K562 (cell line): ENCODE data around the gene PAFAH1B1. TPM values are rescaled to one million over a fixed set of nuclear protein-coding genes. Genes with fewer than 3 reads are reported as not detected.

ENCODE experiments used
- CTBP1 ChIP-seq: fragments of 450-650 bp; IDR thresholded peaks from 2 replicates; pipeline ENCODE4 v1.6.1; 2016; ENCODE audit warnings: borderline replicate concordance
- EZH2 ChIP-seq: IDR thresholded peaks from 2 replicates; pipeline ENCODE4 v1.6.1; 2012; ENCODE audit warnings: low read depth, mild to moderate bottlenecking, inconsistent platforms, low read length, borderline replicate concordance
- HMG20A ChIP-seq: fragments of 450-650 bp; formaldehyde crosslinking; conservative IDR thresholded peaks from 2 replicates; pipeline ENCODE4 v1.4.0; 2020; ENCODE audit warnings: mild to moderate bottlenecking, mixed read lengths
- HNRNPL ChIP-seq: fragments of 200-400 bp; formaldehyde crosslinking; IDR thresholded peaks from 2 replicates; pipeline ENCODE4 v1.6.1; 2017; ENCODE audit warnings: low read depth, mild to moderate bottlenecking, low read length
- ID3 ChIP-seq, 2 experiments: fragments of 250-450 bp in 1 of 2; fragments of 450-650 bp in 1 of 2; sonication (Bioruptor Pico) in 1 of 2; IDR thresholded peaks; 2 replicates each; pipeline versions ENCODE4 v1.6.1 to v1.8.0; 2016 to 2021; ENCODE audit warnings: mild to moderate bottlenecking in 2 of 2, moderate library complexity in 2 of 2, missing compliant biosample characterization in 1 of 2, missing genetic modification characterization in 1 of 2
- KAT7 ChIP-seq: sonication (generic); formaldehyde crosslinking; IDR thresholded peaks from 2 replicates; pipeline ENCODE4 v1.8.0; 2022; ENCODE audit warnings: missing genetic modification reagents, mild to moderate bottlenecking, borderline replicate concordance
- KDM5B ChIP-seq: fragments of 200-600 bp; sonication (generic); IDR thresholded peaks from 2 replicates; pipeline ENCODE4 v1.6.1; 2012; ENCODE audit warnings: low read depth, mild to moderate bottlenecking, moderate library complexity, low read length, control low read depth, inconsistent platforms; ENCODE audit not compliant: insufficient replicate concordance
- LARP7 ChIP-seq: fragments of 450-650 bp; IDR thresholded peaks from 2 replicates; pipeline ENCODE4 v1.6.1; 2016
- MEF2A ChIP-seq: IDR thresholded peaks from 2 replicates; pipeline ENCODE4 v1.6.1; 2011; ENCODE audit warnings: low read depth, mild to moderate bottlenecking, low read length, moderate library complexity; ENCODE audit not compliant: control insufficient read depth
- MNT ChIP-seq, 2 experiments: fragments of 450-650 bp; conservative IDR thresholded peaks; 2 replicates each; pipeline ENCODE4 v1.6.1; 2017; ENCODE audit warnings: mild to moderate bottlenecking in 2 of 2, moderate library complexity in 2 of 2
- MTA3 ChIP-seq: fragments of 450-650 bp; formaldehyde crosslinking; IDR thresholded peaks from 2 replicates; pipeline ENCODE4 v1.6.1; 2017; ENCODE audit warnings: mild to moderate bottlenecking, borderline replicate concordance
- MXD1 ChIP-seq: fragments of 250-450 bp; sonication (Bioruptor Pico); IDR thresholded peaks from 2 replicates; pipeline ENCODE4 v1.8.0; 2021; ENCODE audit warnings: borderline replicate concordance, mild to moderate bottlenecking, moderate library complexity; ENCODE audit not compliant: poor library complexity, severe bottlenecking
- PHF20 ChIP-seq: fragments of 450-650 bp; IDR thresholded peaks from 2 replicates; pipeline ENCODE4 v1.6.1; 2018; ENCODE audit not compliant: partially characterized antibody
- POLR2AphosphoS2 ChIP-seq: IDR thresholded peaks from 2 replicates; pipeline ENCODE4 v1.6.1; 2012; ENCODE audit warnings: low read length, improper control_type of control experiment
- PRMT5 ChIP-seq: sonication (generic); formaldehyde crosslinking; IDR thresholded peaks from 2 replicates; pipeline ENCODE4 v1.5.0; 2020; ENCODE audit warnings: missing genetic modification reagents
- PTRF ChIP-seq: fragments of 450-650 bp; IDR thresholded peaks from 2 replicates; pipeline ENCODE4 v1.6.1; 2016; ENCODE audit warnings: mild to moderate bottlenecking, missing genetic modification characterization, missing compliant biosample characterization
- SAP30 ChIP-seq: fragments of 200-600 bp; sonication (generic); IDR thresholded peaks from 2 replicates; pipeline ENCODE4 v1.6.1; 2012; ENCODE audit warnings: borderline replicate concordance, low read depth, mild to moderate bottlenecking, moderate library complexity, low read length, control low read depth, inconsistent platforms; ENCODE audit not compliant: insufficient read depth, poor library complexity, severe bottlenecking
- SP1 ChIP-seq: sonication (generic); formaldehyde crosslinking; IDR thresholded peaks from 2 replicates; pipeline ENCODE4 v1.8.1; 2022; ENCODE audit warnings: mild to moderate bottlenecking, missing genetic modification reagents
- TCF15 ChIP-seq: fragments of 250-450 bp; sonication (Bioruptor Pico); IDR thresholded peaks from 2 replicates; pipeline ENCODE4 v1.8.0; 2022; ENCODE audit warnings: moderate library complexity, mild to moderate bottlenecking, inconsistent platforms
- TGIF2 ChIP-seq: sonication (generic); formaldehyde crosslinking; IDR thresholded peaks from 2 replicates; pipeline ENCODE4 v1.8.1; 2022; ENCODE audit warnings: mild to moderate bottlenecking, missing genetic modification reagents, moderate library complexity
- XRCC4 ChIP-seq: IDR thresholded peaks from one replicate; pipeline ENCODE4 v1.6.1; 2011; ENCODE audit not compliant: insufficient read depth, insufficient read length; ENCODE audit errors: extremely low read depth
- ZC3H11A ChIP-seq: IDR thresholded peaks from 2 replicates; pipeline ENCODE4 v1.6.1; 2012; ENCODE audit warnings: low read depth, low read length, improper control_type of control experiment
- ZNF263 ChIP-seq: sonication (generic); formaldehyde crosslinking; IDR thresholded peaks from 2 replicates; pipeline ENCODE4 v1.8.0; 2022; ENCODE audit warnings: mild to moderate bottlenecking, missing genetic modification reagents, borderline replicate concordance
- ZNF511 ChIP-seq: sonication (generic); formaldehyde crosslinking; IDR thresholded peaks from 2 replicates; pipeline ENCODE4 v1.8.0; 2022; ENCODE audit warnings: mild to moderate bottlenecking, missing genetic modification reagents
- polyA plus RNA-seq, 8 experiments: library from polyadenylated mRNA; depleted of rRNA in 4 of 8; stranded (reverse) in 5 of 8; unstranded in 3 of 8; fragments of >200 nt; fragmentation: Nextera tagmentation in 2 of 8; fragmentation: Illumina TruSeq in 1 of 8; extraction: Ambion mirVana in 2 of 8; extraction: Trizol in 1 of 8; gene quantifications; 2 replicates each; pipeline versions ENCODE4 v1.2.1 to v1.2.3, GENCODE V29; 2011 to 2014; ENCODE audit warnings: inconsistent platforms in 1 of 8, missing spikeins in 1 of 8
- total RNA-seq, 7 experiments: library from RNA; depleted of rRNA in 6 of 7; stranded (reverse); fragments of >200 nt in 6 of 7; fragmentation: Illumina TruSeq in 2 of 7; extraction: Trizol in 2 of 7; gene quantifications; 2 replicates each; pipeline versions ENCODE4 v1.2.1 to v1.2.3, GENCODE V29; 2011 to 2021; ENCODE audit warnings: low replicate concordance in 1 of 7

PAFAH1B1 gene
- total and polyA plus RNA-seq, 9 of the 15 experiments (the other 6 are each of a cell fraction or from before 2014, with no cell fraction given): 23.3 to 66.4 (median 40.2) TPM

- TF ChIP-seq TCF15: no peak
- TF ChIP-seq LARP7: no peak
- TF ChIP-seq MNT (conservative IDR thresholded peaks at IDR 0.05): no peak
- TF ChIP-seq PHF20: peak; percentile 58
- TF ChIP-seq XRCC4: no peak
- TF ChIP-seq KAT7: no peak
- no peak for TF ChIP-seq PTRF (tag)
- no peak for TF ChIP-seq MXD1 (CRISPR knock-in tag)
- TF ChIP-seq PRMT5 (CRISPR knock-in tag): no peak
- TF ChIP-seq ZNF263 (CRISPR knock-in tag): no peak
- peak; percentile 62 for TF ChIP-seq CTBP1
- TF ChIP-seq MEF2A: no peak
- no peak for TF ChIP-seq ZC3H11A
- TF ChIP-seq SP1: no peak
- TF ChIP-seq KDM5B: peak; percentile 84
- no peak for TF ChIP-seq SAP30
- TF ChIP-seq ZNF511: no peak
- TF ChIP-seq HMG20A (CRISPR knock-in tag): no peak
- TF ChIP-seq POLR2AphosphoS2: no peak
- 0 out of 2 replicates have a peak, but pooled peaks have one; percentile 61 for TF ChIP-seq MTA3
- TF ChIP-seq HNRNPL: peak; percentile 83; the same call in 1 of the 2 replicates
- no peak for TF ChIP-seq EZH2
- no peak for TF ChIP-seq TGIF2
- TF ChIP-seq ID3 (CRISPR knock-in tag; IDR thresholded peaks at IDR 0.05): no peak
- TF ChIP-seq ID3 (tag; IDR thresholded peaks at IDR 0.05): no peak
These were observed at the start of gene PAFAH1B1 (continued) for GRCh38 chr17:2592971-2593820.
